ENCODE results near the gene HOXA7.

- TF ChIP-seq EZH2phosphoT487 (IDR thresholded peaks at IDR 0.05; ENCODE audit: insufficient read depth, low read depth) (no peak), EZH2 (IDR thresholded peaks at IDR 0.05; ENCODE audit: insufficient read depth, poor library complexity, severe bottlenecking) (no peak)
These were observed 11.4 kb upstream of the HOXA7 start for GRCh38 chr7:27167916-27168264.
